Measurements from ENCODE around the gene MCRIP1. TPM values are rescaled to one million over a fixed set of nuclear protein-coding genes. Genes with fewer than 3 reads are reported as not detected.

Gene MCRIP1
- total and polyA plus RNA-seq, 9 of the 15 experiments (the other 6 are each of a cell fraction or from before 2014, with no cell fraction given): 0.39 to 35.8 (median 9.7) TPM

DNA sequence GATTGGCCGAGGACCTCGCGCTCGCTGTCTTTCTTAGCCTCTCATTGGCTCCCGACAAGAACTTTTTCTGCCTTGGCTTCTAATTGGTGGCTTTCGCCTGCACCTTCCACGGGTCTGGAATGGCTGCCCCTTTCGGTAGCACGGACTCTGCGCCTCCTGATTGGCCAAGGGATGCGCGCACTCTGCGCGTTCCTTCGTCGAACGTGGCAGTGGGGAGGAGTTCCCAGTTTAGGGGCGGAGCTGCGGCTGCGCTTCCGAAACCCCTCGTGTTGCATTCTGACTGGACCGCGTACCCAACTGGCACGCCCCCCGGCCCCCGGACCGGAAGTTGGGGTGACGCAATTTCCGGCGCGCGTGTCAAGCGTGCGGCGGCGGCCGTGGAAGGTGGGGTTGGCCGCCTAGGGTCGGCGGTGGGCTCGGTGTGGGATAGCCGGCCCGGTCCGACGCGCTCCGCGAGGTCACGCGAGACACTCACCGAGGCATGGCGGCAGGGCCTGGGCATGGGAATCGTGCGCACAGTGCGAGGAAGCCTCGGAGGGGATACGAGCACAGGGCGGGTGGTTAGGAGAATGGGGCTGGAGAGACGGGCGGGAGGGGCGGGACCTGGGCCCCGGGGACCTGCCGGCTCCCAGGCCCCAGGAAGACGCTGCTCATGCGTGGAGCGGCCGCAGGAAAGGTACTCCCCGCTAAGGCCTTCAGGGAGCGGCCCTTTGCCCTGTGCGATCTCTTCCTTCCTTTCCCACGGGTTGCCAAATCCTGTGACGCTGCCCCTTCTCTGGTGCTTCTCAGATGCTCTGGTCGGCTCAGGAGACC, 27.9 kb upstream of the MCRIP1 start (continued):
- no peak; the same call in 1 of the 2 replicates for TF ChIP-seq NCOR1 (IDR thresholded peaks at IDR 0.05)
- TF ChIP-seq ZNF561 (CRISPR knock-in tag; conservative IDR thresholded peaks at IDR 0.05): peak; percentile 85
- no peak for TF ChIP-seq ARNT (IDR thresholded peaks at IDR 0.05)
- no peak for TF ChIP-seq CHD4 (IDR thresholded peaks at IDR 0.05; ENCODE audit: insufficient read depth, insufficient replicate concordance, low read depth, low read length, poor library complexity, severe bottlenecking)
- TF ChIP-seq SIN3B (IDR thresholded peaks at IDR 0.05; ENCODE audit: low read depth): peak; percentile 93
- no peak for TF ChIP-seq ETS2 (tag; IDR thresholded peaks at IDR 0.05; ENCODE audit: borderline replicate concordance, poor library complexity, severe bottlenecking)
- TF ChIP-seq, protein P1, sequence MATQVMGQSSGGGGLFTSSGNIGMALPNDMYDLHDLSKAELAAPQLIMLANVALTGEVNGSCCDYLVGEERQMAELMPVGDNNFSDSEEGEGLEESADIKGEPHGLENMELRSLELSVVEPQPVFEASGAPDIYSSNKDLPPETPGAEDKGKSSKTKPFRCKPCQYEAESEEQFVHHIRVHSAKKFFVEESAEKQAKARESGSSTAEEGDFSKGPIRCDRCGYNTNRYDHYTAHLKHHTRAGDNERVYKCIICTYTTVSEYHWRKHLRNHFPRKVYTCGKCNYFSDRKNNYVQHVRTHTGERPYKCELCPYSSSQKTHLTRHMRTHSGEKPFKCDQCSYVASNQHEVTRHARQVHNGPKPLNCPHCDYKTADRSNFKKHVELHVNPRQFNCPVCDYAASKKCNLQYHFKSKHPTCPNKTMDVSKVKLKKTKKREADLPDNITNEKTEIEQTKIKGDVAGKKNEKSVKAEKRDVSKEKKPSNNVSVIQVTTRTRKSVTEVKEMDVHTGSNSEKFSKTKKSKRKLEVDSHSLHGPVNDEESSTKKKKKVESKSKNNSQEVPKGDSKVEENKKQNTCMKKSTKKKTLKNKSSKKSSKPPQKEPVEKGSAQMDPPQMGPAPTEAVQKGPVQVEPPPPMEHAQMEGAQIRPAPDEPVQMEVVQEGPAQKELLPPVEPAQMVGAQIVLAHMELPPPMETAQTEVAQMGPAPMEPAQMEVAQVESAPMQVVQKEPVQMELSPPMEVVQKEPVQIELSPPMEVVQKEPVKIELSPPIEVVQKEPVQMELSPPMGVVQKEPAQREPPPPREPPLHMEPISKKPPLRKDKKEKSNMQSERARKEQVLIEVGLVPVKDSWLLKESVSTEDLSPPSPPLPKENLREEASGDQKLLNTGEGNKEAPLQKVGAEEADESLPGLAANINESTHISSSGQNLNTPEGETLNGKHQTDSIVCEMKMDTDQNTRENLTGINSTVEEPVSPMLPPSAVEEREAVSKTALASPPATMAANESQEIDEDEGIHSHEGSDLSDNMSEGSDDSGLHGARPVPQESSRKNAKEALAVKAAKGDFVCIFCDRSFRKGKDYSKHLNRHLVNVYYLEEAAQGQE (IDR thresholded peaks at IDR 0.05; ENCODE audit: borderline replicate concordance): no peak
- TF ChIP-seq, protein P1 (CRISPR knock-in tag; IDR thresholded peaks at IDR 0.05; ENCODE audit: low read depth): no peak
- 0 out of 2 replicates have a peak, but pooled peaks have one; percentile 28 for TF ChIP-seq HDAC2 (IDR thresholded peaks at IDR 0.05)
- 0 out of 2 replicates have a peak, but pooled peaks have one; percentile 1 for TF ChIP-seq JUNB (CRISPR knock-in tag; conservative IDR thresholded peaks at IDR 0.05)
- TF ChIP-seq, protein P2, sequence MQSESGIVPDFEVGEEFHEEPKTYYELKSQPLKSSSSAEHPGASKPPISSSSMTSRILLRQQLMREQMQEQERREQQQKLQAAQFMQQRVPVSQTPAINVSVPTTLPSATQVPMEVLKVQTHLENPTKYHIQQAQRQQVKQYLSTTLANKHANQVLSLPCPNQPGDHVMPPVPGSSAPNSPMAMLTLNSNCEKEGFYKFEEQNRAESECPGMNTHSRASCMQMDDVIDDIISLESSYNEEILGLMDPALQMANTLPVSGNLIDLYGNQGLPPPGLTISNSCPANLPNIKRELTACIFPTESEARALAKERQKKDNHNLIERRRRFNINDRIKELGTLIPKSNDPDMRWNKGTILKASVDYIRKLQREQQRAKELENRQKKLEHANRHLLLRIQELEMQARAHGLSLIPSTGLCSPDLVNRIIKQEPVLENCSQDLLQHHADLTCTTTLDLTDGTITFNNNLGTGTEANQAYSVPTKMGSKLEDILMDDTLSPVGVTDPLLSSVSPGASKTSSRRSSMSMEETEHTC (IDR thresholded peaks at IDR 0.05): no peak
- TF ChIP-seq, protein P3, sequence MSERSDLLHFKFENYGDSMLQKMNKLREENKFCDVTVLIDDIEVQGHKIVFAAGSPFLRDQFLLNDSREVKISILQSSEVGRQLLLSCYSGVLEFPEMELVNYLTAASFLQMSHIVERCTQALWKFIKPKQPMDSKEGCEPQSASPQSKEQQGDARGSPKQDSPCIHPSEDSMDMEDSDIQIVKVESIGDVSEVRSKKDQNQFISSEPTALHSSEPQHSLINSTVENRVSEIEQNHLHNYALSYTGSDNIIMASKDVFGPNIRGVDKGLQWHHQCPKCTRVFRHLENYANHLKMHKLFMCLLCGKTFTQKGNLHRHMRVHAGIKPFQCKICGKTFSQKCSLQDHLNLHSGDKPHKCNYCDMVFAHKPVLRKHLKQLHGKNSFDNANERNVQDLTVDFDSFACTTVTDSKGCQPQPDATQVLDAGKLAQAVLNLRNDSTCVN (CRISPR knock-in tag; IDR thresholded peaks at IDR 0.05): peak; percentile 95
- TF ChIP-seq FOXP1 (CRISPR knock-in tag; IDR thresholded peaks at IDR 0.05): no peak; the same call in 1 of the 2 replicates
- TF ChIP-seq FOXJ2 (tag; IDR thresholded peaks at IDR 0.05): peak; percentile 99
- peak; percentile 95 for TF ChIP-seq JUND (IDR thresholded peaks at IDR 0.05; ENCODE audit: borderline replicate concordance, low read depth, low read length)
- TF ChIP-seq JUND (tag; IDR thresholded peaks at IDR 0.05; ENCODE audit: borderline replicate concordance, low read depth, low read length): peak; percentile 94; the same call in 2 of the 3 replicates
- TF ChIP-seq KLF10 (CRISPR knock-in tag; IDR thresholded peaks at IDR 0.05): no peak

Data from K562 (cell line).